Limb (tissue), 2 donors: ENCODE data around the gene NFKB1.

Source experiments
- DNase-seq, 2 donors: peaks; one replicate each; pipeline ENCODE4 v3.0.0-alpha.2; 2016; ENCODE audit errors: extremely low spot score in 2 of 2

Gene NFKB1

GRCh38 chr4:102624505-102624904, 123.3 kb downstream of the NFKB1 start:
- DNase-seq: no peak

- DNase-seq: no peak
Measured at GRCh38 chr4:102625232-102625930, 124.2 kb downstream of the NFKB1 start.

DNA sequence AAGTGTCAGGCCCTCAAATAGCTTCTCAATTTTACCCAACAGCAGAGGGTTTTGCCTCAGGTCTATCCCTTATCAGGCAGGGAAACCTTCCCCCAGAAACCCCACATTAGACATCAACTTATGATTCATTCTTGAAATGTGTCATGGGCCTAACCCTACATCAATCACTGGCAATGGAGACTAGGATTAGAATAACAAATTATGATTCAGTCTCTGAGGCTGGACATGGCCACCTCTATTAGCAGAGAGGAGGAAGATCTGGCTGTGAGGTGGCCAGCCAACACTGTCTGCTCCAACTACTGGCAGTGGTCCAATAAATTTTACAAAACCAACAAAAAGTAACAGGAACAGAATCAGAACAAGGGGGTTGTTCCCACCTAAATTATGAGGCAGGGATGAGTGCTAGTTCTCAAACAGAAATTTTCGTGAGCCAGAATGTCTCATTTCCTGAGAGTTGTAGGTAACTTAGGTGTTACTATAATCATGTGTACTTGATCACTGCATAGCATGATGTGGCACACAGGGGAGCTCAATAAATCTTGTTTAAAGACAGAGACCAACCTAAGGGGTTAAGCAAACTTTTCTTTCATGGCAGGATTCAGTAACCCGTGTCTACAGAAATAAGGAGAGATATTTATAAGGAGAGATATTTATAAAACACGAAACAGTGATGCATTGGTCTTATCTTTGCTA, 126.8 kb downstream of the NFKB1 start:
- no peak for DNase-seq

DNA sequence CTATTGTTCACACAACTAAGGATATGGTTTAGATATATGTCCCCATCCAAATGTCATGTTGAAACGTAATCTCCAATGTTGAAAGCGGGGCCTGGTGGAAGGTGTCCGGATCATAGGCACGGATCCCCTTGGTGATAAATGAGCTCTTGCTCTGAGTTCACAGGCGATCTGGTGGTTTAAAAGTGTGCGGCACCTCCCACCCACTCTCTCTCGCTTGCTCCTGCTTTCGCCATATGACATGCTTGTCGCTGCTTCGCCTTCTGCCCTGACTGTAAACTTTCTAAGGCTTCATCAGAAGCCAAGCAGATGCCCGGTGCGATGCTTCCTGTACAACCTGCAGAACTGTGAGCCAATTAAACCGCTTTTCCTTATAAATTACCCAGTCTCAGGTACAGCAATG, 128.5 kb downstream of the NFKB1 start:
- no peak for DNase-seq

GRCh38 chr4:102631616-102632015, 130.5 kb downstream of the NFKB1 start:
- no peak for DNase-seq

DNA sequence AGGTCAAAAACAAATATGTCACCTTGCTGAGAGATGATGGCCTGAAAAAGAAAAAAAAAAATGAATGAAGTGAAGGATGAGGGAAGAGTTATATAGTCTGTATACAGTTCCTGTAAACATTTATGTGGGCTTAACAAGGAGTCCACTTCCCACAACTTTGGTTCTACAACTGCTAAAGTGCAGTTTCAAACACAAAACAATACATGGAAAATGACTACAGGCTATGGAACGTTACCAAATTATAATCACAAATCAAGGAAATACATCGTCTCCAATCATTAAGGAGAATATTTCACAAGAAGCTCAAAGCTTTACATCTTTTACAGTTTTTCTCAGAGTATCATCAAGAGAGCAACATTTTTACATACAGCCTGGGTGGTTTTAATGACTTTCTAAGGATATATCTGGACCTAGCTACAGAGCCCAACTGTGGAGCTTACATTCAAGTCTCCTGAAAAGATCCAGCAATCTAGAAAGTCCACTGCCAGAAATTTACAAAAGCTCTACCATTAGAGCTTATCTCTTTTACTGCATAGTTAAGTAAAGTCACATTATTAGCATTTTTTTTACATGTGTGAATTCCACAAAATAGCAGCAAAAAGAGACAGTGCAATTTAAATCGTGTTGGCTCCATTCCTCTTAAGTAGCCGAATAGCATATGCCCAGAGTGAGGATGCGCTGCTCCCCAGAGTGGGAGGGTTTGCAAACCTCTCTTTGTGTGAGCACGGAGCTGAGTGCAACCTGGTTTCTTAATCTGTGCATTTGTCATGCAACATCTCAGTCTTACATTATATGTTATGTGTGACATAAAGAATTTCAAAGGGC, 131.3 kb downstream of the NFKB1 start:
- no peak for DNase-seq

DNA sequence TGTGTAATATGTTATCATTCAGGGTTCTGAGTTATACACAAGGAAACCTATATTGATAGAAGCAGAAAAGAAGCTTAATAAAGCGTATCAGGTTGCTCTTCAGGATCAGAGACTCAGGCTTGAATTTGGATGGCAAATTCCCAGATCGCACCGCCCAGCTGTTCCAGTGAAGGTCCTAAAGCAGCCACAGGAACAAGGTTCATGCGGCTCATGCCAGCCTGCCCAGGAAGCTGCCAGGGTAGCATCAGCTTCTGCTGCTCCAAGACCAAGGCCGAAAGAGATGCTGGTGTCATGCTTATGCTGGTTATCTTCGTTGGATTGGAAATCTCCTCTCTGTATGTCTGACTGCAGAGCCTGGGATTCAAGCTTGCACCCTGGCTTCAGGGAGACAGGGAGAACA, 131.9 kb downstream of the NFKB1 start:
- no peak for DNase-seq

- DNase-seq: no peak
Measured at GRCh38 chr4:102637391-102637790, 136.2 kb downstream of the NFKB1 start.

DNA sequence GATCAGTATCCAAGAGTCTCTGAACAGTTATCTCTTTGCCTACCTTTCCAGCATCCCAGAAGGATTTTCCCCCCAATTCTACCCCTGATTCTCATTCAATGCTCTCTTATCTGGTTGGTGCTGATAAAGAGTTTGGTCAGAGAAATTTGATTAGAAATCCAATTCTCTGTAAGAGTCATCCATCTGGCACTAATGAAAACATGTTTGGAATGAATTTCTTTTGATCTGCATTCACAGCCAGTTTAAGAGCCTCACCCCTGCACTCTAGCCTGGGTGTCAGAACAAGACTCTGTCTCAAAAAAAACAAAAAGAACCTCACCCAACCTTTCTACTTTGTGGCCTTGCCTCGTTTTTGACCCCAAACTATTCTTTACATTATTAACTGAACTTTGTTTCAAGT, 137.5 kb downstream of the NFKB1 start:
- no peak for DNase-seq

GRCh38 chr4:102639598-102639997, 138.4 kb downstream of the NFKB1 start:
- no peak for DNase-seq

GRCh38 chr4:102640669-102641068, 139.5 kb downstream of the NFKB1 start:
- no peak for DNase-seq

DNA sequence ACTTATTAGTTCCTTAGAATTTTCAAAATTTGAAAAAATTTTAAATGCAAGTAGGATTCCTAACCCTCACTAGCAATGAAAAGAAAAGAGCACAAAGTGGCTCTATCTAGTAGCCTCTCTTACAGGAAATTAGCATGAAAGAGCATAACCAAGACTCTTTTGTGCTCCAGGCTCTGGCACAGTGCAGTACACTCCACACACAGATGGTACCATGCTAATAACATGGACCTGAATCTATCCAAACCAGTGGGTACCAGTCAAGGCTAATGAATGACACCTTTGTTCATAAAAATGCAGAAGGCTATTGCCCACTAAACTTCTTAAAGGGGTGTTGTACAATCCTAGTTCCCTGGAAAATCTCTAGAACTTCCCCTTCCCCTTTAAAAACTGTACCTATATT, 140.6 kb downstream of the NFKB1 start:
- no peak for DNase-seq

GRCh38 chr4:102642631-102643298, 141.6 kb downstream of the NFKB1 start:
- DNase-seq: no peak

GRCh38 chr4:102647117-102647516, 146.0 kb downstream of the NFKB1 start:
- DNase-seq: no peak

GRCh38 chr4:102657206-102657605, 156.0 kb downstream of the NFKB1 start:
- DNase-seq: no peak

DNA sequence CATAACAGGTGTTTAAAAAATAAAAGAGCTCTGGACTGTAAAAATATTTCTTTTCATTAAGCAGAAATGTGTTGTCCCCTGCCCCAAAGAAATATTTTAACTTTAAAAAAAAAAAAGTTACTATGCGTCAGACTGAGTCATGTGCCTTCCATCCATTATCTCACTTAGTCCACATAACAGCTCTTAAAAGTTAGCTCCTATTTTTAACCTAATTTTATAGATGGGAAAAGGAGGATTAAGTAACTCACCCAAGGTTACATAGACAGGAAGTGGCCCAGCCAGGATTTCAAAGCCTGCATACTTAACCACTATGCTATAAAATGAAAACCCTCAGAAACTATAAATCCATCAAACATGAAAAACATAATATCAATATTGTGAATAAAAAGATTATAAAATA, 161.9 kb downstream of the NFKB1 start:
- DNase-seq: no peak

DNA sequence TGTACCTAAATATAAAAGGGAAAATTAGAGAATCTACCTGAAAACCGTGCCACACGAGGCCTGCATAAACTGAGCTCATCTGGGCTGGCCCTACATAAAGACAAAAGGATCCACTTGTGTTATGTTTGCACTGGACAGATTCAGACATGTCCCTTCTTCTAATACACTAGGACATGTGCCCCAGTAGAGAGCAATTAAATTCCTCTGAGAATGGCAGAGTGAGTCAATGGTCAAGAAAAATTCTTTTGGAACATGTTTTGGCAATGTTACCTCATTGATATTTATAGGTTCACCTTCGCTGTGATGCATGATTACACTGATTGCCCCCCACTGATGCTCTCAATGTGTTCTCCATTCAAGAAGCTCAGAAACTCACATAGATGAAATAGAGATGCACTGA, 164.4 kb downstream of the NFKB1 start:
- DNase-seq: no peak
